HCT116 (cell line): Measurements from ENCODE around the gene TMEM61. TPM values are rescaled to one million over a fixed set of nuclear protein-coding genes. Genes with fewer than 3 reads are reported as not detected.

ENCODE experiments used
- ATAC-seq: fragments of 200-7000 bp; cut with Tn5 transposase; 2 replicates; pipeline ENCODE4 v1.9.1; 2020; ENCODE audit warnings: mild to moderate bottlenecking, moderate library complexity
- BruUV-seq: library from RNA; stranded (reverse); fragments of 400-500 nt; replicated peaks from 2 replicates; lab custom pipeline; 2021; lab: Mats Ljungman, UMichigan
- CTCF ChIA-PET: fragments of 300-600 bp; sonication (Branson Sonifier 250); formaldehyde crosslinking; loops from one replicate; lab custom pipeline; 2021; ENCODE audit warnings: antibody characterized with exemption; lab: Charles Lee
- POLR2A ChIA-PET: fragments of 300-600, 350-600 bp; sonication (Branson Sonifier 250); formaldehyde crosslinking; loops from one replicate; lab custom pipeline; 2021; ENCODE audit warnings: antibody characterized with exemption; lab: Charles Lee
- RAD21 ChIA-PET, 2 experiments: fragments of 300-600 bp; sonication (Branson Sonifier 250); formaldehyde crosslinking; loops; one replicate each; lab custom pipeline; 2023; ENCODE audit warnings: low total read pairs in 2 of 2; ENCODE audit not compliant: uncharacterized antibody in 2 of 2, unreplicated experiment in 2 of 2, low non-redundant PET in 1 of 2; lab: Charles Lee
- DNase-seq: peaks from one replicate; pipeline ENCODE4 v3.0.0-alpha.2; 2010; ENCODE audit warnings: low read depth, low spot score
- H2AFZ ChIP-seq: fragments of 200-600 bp; shearing (Covaris generic), sonication (generic); 2 replicates; pipeline ENCODE4 v1.6.1; 2017; ENCODE audit warnings: low read depth, mixed run types, mixed read lengths, antibody characterized with exemption, low read length; ENCODE audit not compliant: poor library complexity, severe bottlenecking
- H3K27ac ChIP-seq: 2 replicates; pipeline ENCODE4 v1.5.1; 2012; ENCODE audit warnings: low read depth, low read length
- H3K27me3 ChIP-seq: fragments of 200-600 bp; sonication (generic); 2 replicates; pipeline ENCODE4 v1.6.1; 2016; ENCODE audit warnings: mixed run types, low read length, mixed read lengths; ENCODE audit not compliant: insufficient read depth
- H3K36me3 ChIP-seq, 2 experiments: fragments of 200-500 bp in 1 of 2; fragments of 200-600 bp in 1 of 2; sonication (Bioruptor generic) in 1 of 2; sonication (generic) in 1 of 2; 2 replicates each; pipeline versions ENCODE4 v1.5.1 to v1.6.1; 2014 to 2016; ENCODE audit warnings: low read length in 2 of 2, inconsistent platforms in 1 of 2, mixed read lengths in 1 of 2, mixed run types in 1 of 2; ENCODE audit not compliant: insufficient read depth in 2 of 2, control insufficient read depth in 1 of 2
- H3K4me1 ChIP-seq, 2 experiments: fragments of 200-600 bp in 1 of 2; sonication (generic) in 1 of 2; 2 replicates each; pipeline versions ENCODE4 v1.5.1 to v1.6.1; 2012 to 2017; ENCODE audit warnings: low read length in 2 of 2, inconsistent platforms in 1 of 2, mild to moderate bottlenecking in 1 of 2, mixed read lengths in 1 of 2, mixed run types in 1 of 2, moderate library complexity in 1 of 2; ENCODE audit not compliant: insufficient read depth in 2 of 2, control insufficient read depth in 1 of 2
- H3K4me2 ChIP-seq: fragments of 200-600 bp; sonication (generic); 2 replicates; pipeline ENCODE4 v1.6.1; 2017; ENCODE audit warnings: mixed run types, low read length, mixed read lengths
- H3K4me3 ChIP-seq, 2 experiments: fragments of 200-600 bp in 1 of 2; sonication (generic) in 1 of 2; replicated peaks in 1 of 2; 2 replicates each; pipeline ENCODE4 v1.5.1; 2011 to 2016; ENCODE audit warnings: low read length in 2 of 2, control low read depth in 1 of 2, low read depth in 1 of 2, mild to moderate bottlenecking in 1 of 2, mixed read lengths in 1 of 2, mixed run types in 1 of 2
- H3K79me2 ChIP-seq: fragments of 200-600 bp; sonication (generic); 2 replicates; pipeline ENCODE4 v1.6.1; 2017; ENCODE audit warnings: mild to moderate bottlenecking, mixed run types, low read length, moderate library complexity, mixed read lengths; ENCODE audit not compliant: insufficient read depth
- H3K9ac ChIP-seq: fragments of 200-600 bp; sonication (generic); 2 replicates; pipeline ENCODE4 v1.6.1; 2016; ENCODE audit warnings: low read length, mixed read lengths
- H3K9me2 ChIP-seq: fragments of 200-600 bp; sonication (generic), shearing (Covaris generic); 2 replicates; pipeline ENCODE4 v1.6.1; 2017; ENCODE audit warnings: mixed run types, mild to moderate bottlenecking, moderate library complexity; ENCODE audit not compliant: insufficient read depth
- H3K9me3 ChIP-seq, 2 experiments: fragments of 200-500 bp in 1 of 2; fragments of 200-600 bp in 1 of 2; sonication (Bioruptor generic) in 1 of 2; sonication (generic) in 1 of 2; 2 replicates each; pipeline ENCODE4 v1.6.1; 2014 to 2017; ENCODE audit warnings: low read length in 2 of 2, mixed read lengths in 2 of 2, inconsistent platforms in 1 of 2, low read depth in 1 of 2, mild to moderate bottlenecking in 1 of 2, mixed run types in 1 of 2, moderate library complexity in 1 of 2; ENCODE audit not compliant: control insufficient read depth in 1 of 2, insufficient read depth in 1 of 2
- H4K20me1 ChIP-seq: fragments of 200-600 bp; sonication (generic), shearing (Covaris generic); 2 replicates; pipeline ENCODE4 v1.6.1; 2017; ENCODE audit warnings: mixed run types, mild to moderate bottlenecking, moderate library complexity; ENCODE audit not compliant: insufficient read depth
- CEBPB ChIP-seq: IDR thresholded peaks from 2 replicates; pipeline ENCODE4 v1.6.1; 2012; ENCODE audit warnings: low read depth
- EGR1 ChIP-seq: IDR thresholded peaks from 2 replicates; pipeline ENCODE4 v1.6.1; 2012; ENCODE audit warnings: low read depth
- ELF1 ChIP-seq: IDR thresholded peaks from 2 replicates; pipeline ENCODE4 v1.6.1; 2012; ENCODE audit warnings: low read depth, borderline replicate concordance
- EZH2 ChIP-seq: fragments of 200-600 bp; sonication (generic); IDR thresholded peaks from 2 replicates; pipeline ENCODE4 v1.6.1; 2017; ENCODE audit warnings: antibody characterized with exemption, mixed run types
- EZH2phosphoT487 ChIP-seq: fragments of 200-600 bp; IDR thresholded peaks from 2 replicates; pipeline ENCODE4 v1.6.1; 2018; ENCODE audit warnings: antibody characterized with exemption, borderline replicate concordance
- FOSL1 ChIP-seq: IDR thresholded peaks from 2 replicates; pipeline ENCODE4 v1.6.1; 2012; ENCODE audit warnings: low read depth
- JUND ChIP-seq: IDR thresholded peaks from 2 replicates; pipeline ENCODE4 v1.6.1; 2012
- MAX ChIP-seq: IDR thresholded peaks from 2 replicates; pipeline ENCODE4 v1.6.1; 2012
- POLR2A ChIP-seq: IDR thresholded peaks from 2 replicates; pipeline ENCODE4 v1.7.0; 2011; ENCODE audit warnings: borderline replicate concordance; ENCODE audit not compliant: insufficient read depth, insufficient read length; ENCODE audit errors: extremely low read depth
- POLR2AphosphoS5 ChIP-seq: IDR thresholded peaks from 2 replicates; pipeline ENCODE4 v1.6.1; 2011; ENCODE audit warnings: mild to moderate bottlenecking, low read depth, low read length, moderate library complexity
- RAD21 ChIP-seq: IDR thresholded peaks from 2 replicates; pipeline ENCODE4 v1.6.1; 2012; ENCODE audit warnings: low read depth, mild to moderate bottlenecking
- SP1 ChIP-seq: IDR thresholded peaks from 2 replicates; pipeline ENCODE4 v1.6.1; 2012; ENCODE audit warnings: low read depth
- SRF ChIP-seq: IDR thresholded peaks from 2 replicates; pipeline ENCODE4 v1.6.1; 2012; ENCODE audit warnings: low read depth
- TCF7L2 ChIP-seq: IDR thresholded peaks from 2 replicates; pipeline ENCODE4 v1.7.0; 2011; ENCODE audit warnings: borderline replicate concordance, inconsistent platforms; ENCODE audit not compliant: insufficient read depth, insufficient read length; ENCODE audit errors: extremely low read depth
- YY1 ChIP-seq: IDR thresholded peaks from 2 replicates; pipeline ENCODE4 v1.6.1; 2011; ENCODE audit warnings: low read length, low read depth, moderate library complexity, mild to moderate bottlenecking; ENCODE audit not compliant: insufficient replicate concordance; ENCODE audit errors: extremely low read depth
- ZBTB33 ChIP-seq: IDR thresholded peaks from 2 replicates; pipeline ENCODE4 v1.6.1; 2011; ENCODE audit warnings: mild to moderate bottlenecking, low read length, moderate library complexity; ENCODE audit not compliant: insufficient replicate concordance; ENCODE audit errors: extremely low read depth
- ZFX ChIP-seq: fragments of 450-650 bp; IDR thresholded peaks from 2 replicates; pipeline ENCODE4 v1.6.1; 2017
- ZNF274 ChIP-seq: fragments of 200-500 bp; sonication (Bioruptor generic); IDR thresholded peaks from 2 replicates; pipeline ENCODE4 v1.6.1; 2014; ENCODE audit warnings: mild to moderate bottlenecking, low read depth, low read length, inconsistent platforms
- intact Hi-C: fragments of 100-400 bp; cut with micrococcal nuclease; formaldehyde crosslinking; loops from 2 replicates; pipeline ENCODE4 v1.10.0; 2022
- total RNA-seq: library from RNA; stranded (reverse); gene quantifications from one replicate; pipeline ENCODE4 v1.2.1, GENCODE V29; 2021; ENCODE audit not compliant: unreplicated experiment
- TF ChIP-seq, protein P1 (sequence below): IDR thresholded peaks from 2 replicates; pipeline ENCODE4 v1.6.1; 2012

The TMEM61 gene
- total RNA-seq, 1 experiment from 2014 or later: 4.4 TPM

DNA sequence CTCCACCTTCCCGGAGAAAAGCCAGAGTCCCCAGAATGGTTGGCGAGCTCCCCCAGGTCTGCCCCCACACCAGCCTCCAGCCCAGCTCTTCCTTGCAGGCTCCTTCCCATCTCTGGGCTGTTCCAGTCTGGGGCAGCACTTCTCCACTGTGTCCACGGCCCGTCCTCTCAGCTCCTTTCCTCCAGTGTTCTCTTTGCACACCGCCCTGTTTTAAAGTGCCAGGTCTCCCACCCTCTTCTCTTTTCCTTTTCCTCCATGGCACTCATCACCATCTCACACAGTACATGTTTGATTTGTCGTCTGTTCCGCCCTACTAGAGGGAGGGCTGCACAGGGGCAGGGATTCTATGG is 52.8 kb downstream of the TMEM61 start:
- Histone ChIP-seq H2AFZ (no peak overlapping the region), H3K27me3 (no peaks in the 10 kb centered on the region), H4K20me1 (no peaks in the 10 kb centered on the region), H3K36me3 (no peaks in the 10 kb centered on the region), H3K4me1 (peaks cover 6 to 15% of the 10 kb centered on the region in 2 experiments; a peak in 3 of 4 replicates), H3K9me2 (no peaks in the 10 kb centered on the region), H3K4me2 (no peak overlapping the region), H3K9ac (no peak overlapping the region), H3K9me3 (no peaks in the 10 kb centered on the region), H3K79me2 (no peaks in the 10 kb centered on the region), H3K4me3 (no peak overlapping the region), H3K27ac (no peak overlapping the region)
- ChIA-PET POLR2A (no interaction called here), CTCF (interaction anchor here (6.1 kb wide), 1 partner anchor 11 kb away, joined by 24 read pairs; no protein-coding TSS in a partner anchor), RAD21 (no interaction called here)
- TF ChIP-seq ZFX (no peak), EZH2phosphoT487 (no peak), EGR1 (no peak), YY1 (no peak), JUND (no peak), ZBTB33 (no peak), SRF (no peak), POLR2A (no peak), POLR2AphosphoS5 (no peak), EZH2 (no peak), TCF7L2 (no peak), FOSL1 (no peak), SP1 (no peak), ELF1 (no peak), CEBPB (no peak), RAD21 (no peak), ZNF274 (no peak), MAX (no peak)
- TF ChIP-seq, protein P1, sequence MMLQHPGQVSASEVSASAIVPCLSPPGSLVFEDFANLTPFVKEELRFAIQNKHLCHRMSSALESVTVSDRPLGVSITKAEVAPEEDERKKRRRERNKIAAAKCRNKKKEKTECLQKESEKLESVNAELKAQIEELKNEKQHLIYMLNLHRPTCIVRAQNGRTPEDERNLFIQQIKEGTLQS: no peak
- ATAC-seq (no peak), DNase-seq (no peak)
- no TSS peak for BruUV-seq
- intact Hi-C loops: no loop called here
